Chondrocyte (in vitro differentiated cells): ENCODE results near the gene FRMPD4. TPM values are rescaled to one million over a fixed set of nuclear protein-coding genes. Genes with fewer than 3 reads are reported as not detected.

Experiments
- DNase-seq: peaks from one replicate; pipeline ENCODE4 v3.0.0; 2021; ENCODE audit warnings: mixed read lengths, low spot score
- H3K27ac Mint-ChIP-seq: one replicate; pipeline ENCODE4 v1.8.0; 2021; ENCODE audit warnings: mild to moderate bottlenecking, moderate library complexity, mixed read lengths; ENCODE audit not compliant: unreplicated experiment
- H3K27me3 Mint-ChIP-seq: 2 replicates; pipeline ENCODE4 v1.8.0; 2021; ENCODE audit warnings: low read depth, mixed read lengths
- H3K36me3 Mint-ChIP-seq: 2 replicates; pipeline ENCODE4 v1.8.0; 2021; ENCODE audit warnings: low read depth, mixed read lengths
- H3K4me1 Mint-ChIP-seq: 2 replicates; pipeline ENCODE4 v1.8.0; 2021; ENCODE audit warnings: low read depth, mild to moderate bottlenecking, mixed read lengths
- H3K4me3 Mint-ChIP-seq: one replicate; pipeline ENCODE4 v1.8.0; 2021; ENCODE audit warnings: mild to moderate bottlenecking, moderate library complexity, mixed read lengths; ENCODE audit not compliant: unreplicated experiment
- H3K9me3 Mint-ChIP-seq: 2 replicates; pipeline ENCODE4 v1.8.0; 2021; ENCODE audit warnings: low read depth, mixed read lengths
- total RNA-seq: library from RNA; stranded (reverse); gene quantifications from 3 replicates; pipeline ENCODE4 v1.2.1, GENCODE V29; 2021
- TF ChIP-seq, protein P1 (sequence below): fragments of 200-600 bp; sonication (generic); IDR thresholded peaks from 2 replicates; pipeline ENCODE4 v1.5.0; 2021; ENCODE audit warnings: antibody characterized with exemption, mild to moderate bottlenecking, moderate library complexity

The FRMPD4 gene
- total RNA-seq, 1 donor from 2014 or later = 0.10 TPM

DNA sequence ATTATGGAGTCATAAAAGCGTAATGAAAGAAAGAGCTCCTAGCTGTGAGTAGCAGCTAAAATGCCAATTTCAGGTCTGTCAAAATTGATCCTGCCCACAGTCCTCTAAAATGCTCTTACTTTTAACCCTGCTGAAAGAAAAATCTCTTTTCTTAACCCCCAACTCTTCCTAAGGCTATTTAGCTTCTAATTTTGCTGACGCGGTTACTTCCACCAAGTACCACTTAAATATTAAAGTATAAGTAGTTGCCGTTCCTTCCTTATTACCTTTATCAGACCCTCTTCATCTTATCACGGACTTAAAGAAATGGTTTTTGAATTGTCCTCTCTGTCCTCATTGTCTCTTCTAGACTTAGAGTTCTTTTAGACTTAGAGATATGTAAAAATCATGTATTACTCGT, 272.2 kb downstream of the FRMPD4 start:
- H3K9me3 Mint-ChIP-seq = peaks cover 7% of the 10 kb centered on the region
- no peak for DNase-seq
- H3K27ac Mint-ChIP-seq = no peak overlapping the region
- TF ChIP-seq, protein P1, sequence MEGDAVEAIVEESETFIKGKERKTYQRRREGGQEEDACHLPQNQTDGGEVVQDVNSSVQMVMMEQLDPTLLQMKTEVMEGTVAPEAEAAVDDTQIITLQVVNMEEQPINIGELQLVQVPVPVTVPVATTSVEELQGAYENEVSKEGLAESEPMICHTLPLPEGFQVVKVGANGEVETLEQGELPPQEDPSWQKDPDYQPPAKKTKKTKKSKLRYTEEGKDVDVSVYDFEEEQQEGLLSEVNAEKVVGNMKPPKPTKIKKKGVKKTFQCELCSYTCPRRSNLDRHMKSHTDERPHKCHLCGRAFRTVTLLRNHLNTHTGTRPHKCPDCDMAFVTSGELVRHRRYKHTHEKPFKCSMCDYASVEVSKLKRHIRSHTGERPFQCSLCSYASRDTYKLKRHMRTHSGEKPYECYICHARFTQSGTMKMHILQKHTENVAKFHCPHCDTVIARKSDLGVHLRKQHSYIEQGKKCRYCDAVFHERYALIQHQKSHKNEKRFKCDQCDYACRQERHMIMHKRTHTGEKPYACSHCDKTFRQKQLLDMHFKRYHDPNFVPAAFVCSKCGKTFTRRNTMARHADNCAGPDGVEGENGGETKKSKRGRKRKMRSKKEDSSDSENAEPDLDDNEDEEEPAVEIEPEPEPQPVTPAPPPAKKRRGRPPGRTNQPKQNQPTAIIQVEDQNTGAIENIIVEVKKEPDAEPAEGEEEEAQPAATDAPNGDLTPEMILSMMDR = no peak
- H3K27me3 Mint-ChIP-seq = no peaks in the 10 kb centered on the region
- peaks cover 12% of the 10 kb centered on the region for H3K4me1 Mint-ChIP-seq
- no peak overlapping the region for H3K4me3 Mint-ChIP-seq
- no peaks in the 10 kb centered on the region for H3K36me3 Mint-ChIP-seq

DNA sequence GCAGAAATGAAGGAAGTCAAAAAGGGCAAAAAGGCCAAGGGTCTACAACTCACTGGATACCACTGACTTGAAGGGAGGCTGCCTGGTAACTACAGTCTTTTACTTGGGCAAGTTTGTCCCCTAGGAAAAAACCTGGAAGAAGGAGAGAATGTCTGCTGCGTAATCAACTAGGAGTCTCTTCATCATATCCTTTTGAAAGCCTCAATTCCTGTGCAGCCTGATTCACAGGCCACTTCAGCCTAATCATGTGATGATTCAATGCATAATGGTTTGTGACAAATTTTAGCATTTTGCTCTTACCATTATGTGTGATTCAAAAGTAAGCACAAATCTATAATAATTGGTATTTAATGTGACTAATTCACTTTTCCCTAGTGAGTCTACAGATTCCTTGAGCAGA, 273.6 kb downstream of the FRMPD4 start:
- Mint-ChIP-seq H3K9me3 (peaks cover 9% of the 10 kb centered on the region), H3K4me3 (no peak overlapping the region)
- no peak for DNase-seq

DNA sequence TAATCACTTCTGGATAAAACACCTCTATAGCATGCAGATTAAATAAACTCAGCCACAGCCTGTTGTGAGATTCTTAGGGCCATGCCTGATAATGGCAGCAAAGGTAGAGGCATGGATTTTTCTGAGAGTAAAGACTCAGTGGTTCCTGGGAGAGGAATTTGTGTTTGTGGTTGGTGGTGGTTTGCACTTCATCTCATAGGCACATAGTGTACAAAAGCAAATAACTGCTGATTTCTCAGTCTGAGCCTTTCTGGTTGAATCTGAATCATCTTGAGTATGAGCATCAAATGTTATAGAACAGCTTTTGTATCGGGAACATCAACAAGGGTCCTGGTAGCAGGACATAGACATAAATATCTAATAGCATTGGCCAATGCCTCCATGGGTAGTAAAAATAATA, 274.3 kb downstream of the FRMPD4 start:
- Mint-ChIP-seq H3K4me3 (no peak overlapping the region), H3K36me3 (no peaks in the 10 kb centered on the region), H3K27me3 (no peaks in the 10 kb centered on the region), H3K4me1 (peaks cover 8% of the 10 kb centered on the region), H3K9me3 (peaks cover 9% of the 10 kb centered on the region), H3K27ac (no peak overlapping the region)
- TF ChIP-seq, protein P1 = no peak
- no peak for DNase-seq

More for the DNA sequence above, 273.6 kb downstream of the FRMPD4 start:
- H3K36me3 Mint-ChIP-seq = no peaks in the 10 kb centered on the region
- H3K27me3 Mint-ChIP-seq = no peaks in the 10 kb centered on the region
- TF ChIP-seq, protein P1 = no peak
- no peak overlapping the region for H3K27ac Mint-ChIP-seq
- peaks cover 8% of the 10 kb centered on the region for H3K4me1 Mint-ChIP-seq

DNA sequence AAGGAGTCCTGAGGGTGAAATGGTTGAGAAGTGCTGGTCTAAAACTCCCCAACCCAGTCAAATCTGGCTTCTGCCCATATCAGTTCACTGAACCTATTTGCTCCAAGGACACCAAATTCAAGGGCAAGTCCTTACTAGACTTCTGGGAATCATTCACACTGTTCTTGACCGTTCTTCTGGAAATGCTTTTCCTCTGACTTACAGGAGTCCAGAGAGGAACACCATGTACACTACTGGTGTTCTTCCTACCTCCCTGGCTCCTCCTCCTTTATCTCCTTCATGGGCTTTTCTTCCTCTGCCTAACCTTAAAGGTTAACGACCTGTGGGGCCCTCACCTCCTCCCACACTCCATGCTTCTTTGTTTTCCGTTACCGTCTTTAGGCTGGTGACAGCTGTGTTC, 281.3 kb downstream of the FRMPD4 start:
- Mint-ChIP-seq H3K4me3 (no peak overlapping the region), H3K4me1 (peaks cover 13% of the 10 kb centered on the region), H3K36me3 (no peaks in the 10 kb centered on the region), H3K9me3 (peaks cover 18% of the 10 kb centered on the region), H3K27me3 (no peaks in the 10 kb centered on the region), H3K27ac (no peak overlapping the region)
- DNase-seq = no peak
- TF ChIP-seq, protein P1 = no peak

DNA sequence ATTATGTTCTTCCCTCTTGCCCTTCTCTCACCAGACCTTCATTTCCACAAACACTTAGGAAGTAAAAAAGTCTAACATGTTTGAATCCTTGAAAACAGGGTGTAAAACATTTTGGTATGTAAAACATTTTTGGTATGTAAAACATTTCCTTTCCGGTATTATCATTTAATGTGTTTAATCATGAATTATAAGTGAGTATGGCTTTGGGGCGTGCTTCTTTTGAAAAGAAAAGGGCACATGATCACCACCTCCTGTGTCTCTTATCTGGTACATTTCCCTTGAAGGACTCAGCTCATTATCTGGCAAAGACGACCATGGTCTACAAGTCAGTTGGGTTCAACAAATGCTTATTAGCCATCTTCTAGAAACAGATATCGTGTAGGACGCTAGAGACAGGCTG, 283.6 kb downstream of the FRMPD4 start:
- TF ChIP-seq, protein P1 = no peak
- Mint-ChIP-seq H3K27ac (no peak overlapping the region), H3K27me3 (no peaks in the 10 kb centered on the region), H3K4me3 (no peak overlapping the region), H3K36me3 (no peaks in the 10 kb centered on the region), H3K4me1 (peaks cover 13% of the 10 kb centered on the region), H3K9me3 (peaks cover 13% of the 10 kb centered on the region)
- no peak for DNase-seq
